CD14-positive monocyte (primary cell): ENCODE data around the gene SPSB2. TPM values are rescaled to one million over a fixed set of nuclear protein-coding genes. Genes with fewer than 3 reads are reported as not detected.
A peak's percentile ranks its signal among the peaks of the same experiment; 100 is the strongest.

Source experiments
- DNase-seq, 3 donors: peaks; one replicate each; pipeline ENCODE4 v3.0.0-alpha.2; 2011 to 2022
- H2AFZ ChIP-seq: 2 replicates; pipeline ENCODE4 v1.6.0; 2012; ENCODE audit warnings: mild to moderate bottlenecking, low read depth, low read length, inconsistent platforms; ENCODE audit not compliant: insufficient read depth, poor library complexity, severe bottlenecking
- H3K27ac ChIP-seq, 2 donors: 1 replicate in 1 of 2; 2 replicates in 1 of 2; pipeline ENCODE4 v1.5.1; 2012 to 2013; ENCODE audit warnings: low read length in 2 of 2, control low read depth in 1 of 2, inconsistent platforms in 1 of 2, low read depth in 1 of 2, mild to moderate bottlenecking in 1 of 2
- H3K27me3 ChIP-seq, 2 donors: one replicate each; pipeline versions ENCODE4 v1.6.0 to v1.6.1; 2011 to 2013; ENCODE audit warnings: low read length in 2 of 2; ENCODE audit not compliant: control insufficient read depth in 2 of 2, insufficient read depth in 2 of 2
- H3K36me3 ChIP-seq, 2 donors: replicated peaks in 1 of 2; 1 replicate in 1 of 2; 2 replicates in 1 of 2; pipeline versions ENCODE4 v1.5.1 to v1.6.1; 2012 to 2013; ENCODE audit warnings: low read length in 2 of 2, control low read depth in 1 of 2, inconsistent platforms in 1 of 2, mild to moderate bottlenecking in 1 of 2; ENCODE audit not compliant: insufficient read depth in 2 of 2, control insufficient read depth in 1 of 2
- H3K4me1 ChIP-seq, 2 donors: 1 replicate in 1 of 2; 2 replicates in 1 of 2; pipeline versions ENCODE4 v1.5.1 to v1.6.1; 2012 to 2013; ENCODE audit warnings: low read length in 2 of 2, control low read depth in 1 of 2, inconsistent platforms in 1 of 2, mild to moderate bottlenecking in 1 of 2, moderate library complexity in 1 of 2; ENCODE audit not compliant: insufficient read depth in 2 of 2, control insufficient read depth in 1 of 2
- H3K4me2 ChIP-seq: replicated peaks from 2 replicates; pipeline ENCODE3; 2012; ENCODE audit warnings: low read length, moderate library complexity, mild to moderate bottlenecking; ENCODE audit not compliant: poor library complexity, severe bottlenecking; ENCODE audit errors: extremely low read depth
- H3K4me3 ChIP-seq, 3 experiments: fragments of 200-600 bp in 1 of 3; sonication (generic) in 1 of 3; replicated peaks in 1 of 3; 1 replicate in 2 of 3; 2 replicates in 1 of 3; pipeline ENCODE4 v1.5.1; 2011 to 2013; ENCODE audit warnings: low read length in 3 of 3, mild to moderate bottlenecking in 3 of 3, control low read depth in 2 of 3, low read depth in 2 of 3, inconsistent platforms in 1 of 3, moderate library complexity in 1 of 3
- H3K79me2 ChIP-seq: 2 replicates; pipeline ENCODE4 v1.6.0; 2012; ENCODE audit warnings: mild to moderate bottlenecking, control low read depth, inconsistent platforms, low read length, moderate library complexity; ENCODE audit not compliant: insufficient read depth
- H3K9ac ChIP-seq: 2 replicates; pipeline ENCODE4 v1.6.0; 2017; ENCODE audit warnings: low read length, mild to moderate bottlenecking; ENCODE audit not compliant: insufficient read depth, poor library complexity, severe bottlenecking
- H3K9me3 ChIP-seq, 2 donors: replicated peaks in 1 of 2; 1 replicate in 1 of 2; 2 replicates in 1 of 2; pipeline versions ENCODE4 v1.5.1 to v1.6.1; 2012 to 2013; ENCODE audit warnings: low read length in 2 of 2, control low read depth in 1 of 2; ENCODE audit not compliant: control insufficient read depth in 1 of 2, insufficient read depth in 1 of 2
- H4K20me1 ChIP-seq: 2 replicates; pipeline ENCODE4 v1.6.0; 2012; ENCODE audit warnings: mild to moderate bottlenecking, low read length, control low read depth, moderate library complexity; ENCODE audit not compliant: insufficient read depth
- H3K27ac Mint-ChIP-seq, 7 donors: one replicate each; pipeline ENCODE4 v1.8.0; 2020; ENCODE audit warnings: mild to moderate bottlenecking in 7 of 7, mixed read lengths in 7 of 7, moderate library complexity in 6 of 7, inconsistent platforms in 2 of 7
- H3K27me3 Mint-ChIP-seq, 3 donors: one replicate each; pipeline ENCODE4 v1.8.0; 2021 to 2022; ENCODE audit warnings: low read depth in 3 of 3, mild to moderate bottlenecking in 3 of 3, mixed read lengths in 3 of 3, moderate library complexity in 3 of 3, inconsistent platforms in 1 of 3
- H3K36me3 Mint-ChIP-seq, 2 donors: one replicate each; pipeline ENCODE4 v1.8.0; 2020; ENCODE audit warnings: mixed read lengths in 2 of 2, inconsistent platforms in 1 of 2, mild to moderate bottlenecking in 1 of 2
- H3K4me1 Mint-ChIP-seq: one replicate; pipeline ENCODE4 v1.8.0; 2020; ENCODE audit warnings: mild to moderate bottlenecking, mixed read lengths
- H3K4me3 Mint-ChIP-seq, 2 donors: one replicate each; pipeline ENCODE4 v1.8.0; 2020; ENCODE audit warnings: mild to moderate bottlenecking in 2 of 2, mixed read lengths in 2 of 2, moderate library complexity in 1 of 2
- H3K9me3 Mint-ChIP-seq, 7 donors: one replicate each; pipeline ENCODE4 v1.8.0; 2020 to 2022; ENCODE audit warnings: mixed read lengths in 7 of 7, mild to moderate bottlenecking in 6 of 7, moderate library complexity in 6 of 7, inconsistent platforms in 2 of 7
- CTCF ChIP-seq: fragments of 200-600 bp; IDR thresholded peaks from one replicate; pipeline ENCODE4 v1.8.0; 2022; ENCODE audit warnings: antibody characterized with exemption, mild to moderate bottlenecking
- WGBS: methylation state at CpG from one replicate; pipeline ENCODE4 v1.1.5; 2013; ENCODE audit warnings: missing lambda C conversion rate; ENCODE audit not compliant: insufficient coverage; 5-methylcytosine and 5-hydroxymethylcytosine counted together
- intact Hi-C, 2 donors: fragments of 100-400 bp; cut with micrococcal nuclease; formaldehyde crosslinking; loops; one replicate each; pipeline versions ENCODE4 v1.15.0 to v1.15.1; 2023
- polyA plus RNA-seq, 3 donors: library from polyadenylated mRNA; depleted of rRNA in 1 of 3; unstranded in 2 of 3; stranded (reverse) in 1 of 3; fragments of 300-500 nt in 2 of 3; fragments of >200 nt in 1 of 3; fragmentation: Illumina TruSeq in 2 of 3; gene quantifications; 1 replicate in 2 of 3; 2 replicates in 1 of 3; pipeline ENCODE4 v1.2.3, GENCODE V29; 2012 to 2021

SPSB2 gene
- polyA plus RNA-seq, 3 donors: 4.7 to 6.9 (median 6.6) TPM

GRCh38 chr12:6872073-6873048, 742 bp downstream of the SPSB2 start:
- Histone ChIP-seq H3K9me3 (no peaks in the 10 kb centered on the region), H3K4me3 (peak overlapping the region; percentile 62 to 92 (median 87)), H2AFZ (peak overlapping the region; percentile 90), H3K9ac (peak overlapping the region; percentile 81), H3K27ac (peak overlapping the region; percentile 54 to 95), H3K79me2 (peaks cover 61% of the 10 kb centered on the region), H3K4me1 (peaks cover 39 to 65% of the 10 kb centered on the region in 2 donors), H4K20me1 (peaks cover 55% of the 10 kb centered on the region), H3K27me3 (no peaks in the 10 kb centered on the region), H3K4me2 (peak overlapping the region; percentile 96), H3K36me3 (peaks cover 18 to 26% of the 10 kb centered on the region in 2 donors)
- peaks cover 60% of the 10 kb centered on the region for H3K4me1 Mint-ChIP-seq
- peak overlapping the region; percentile 87 to 92 for H3K4me3 Mint-ChIP-seq
- H3K36me3 Mint-ChIP-seq: peaks cover 33 to 47% of the 10 kb centered on the region in 2 donors
- 1% methylated on average over 35 of the region's 40 CpGs for WGBS
- TF ChIP-seq CTCF: peak; percentile 94
- H3K27ac Mint-ChIP-seq: peak overlapping the region; percentile 80 to 94 (median 84)
- peaks cover 0 to 3% (median 0%) of the 10 kb centered on the region in 3 donors for H3K27me3 Mint-ChIP-seq
- H3K9me3 Mint-ChIP-seq: no peaks in the 10 kb centered on the region
- intact Hi-C loops: loop anchor here (1.0 to 5.0 kb wide), 6 partner anchors 18 to 90 kb away; partner anchors contain the start of genes C12orf57 (in 1 of the 2), LRRC23 (in 1 of the 2) and RNU7-1 (in 1 of the 2)
- peak; percentile 71 for DNase-seq
